ENCODE measurements around the gene DZIP3.

GRCh38 chr3:108724101-108724500 lies 134.6 kb downstream of the DZIP3 start:
- no peak for TF ChIP-seq CTCF (IDR thresholded peaks at IDR 0.05; ENCODE audit: low read length)
- TF ChIP-seq EZH2 (optimal IDR thresholded peaks at IDR 0.05; ENCODE audit: low read depth, low read length): no peak
